ENCODE measurements around the gene EMILIN1.
"Not testable (repeated sequence)": the region's sequence is repeated elsewhere in the genome, so short reads cannot be mapped to it uniquely, and the experiment has no call there.

EMILIN1 gene

GRCh38 chr2:27119330-27119670, 40.9 kb downstream of the EMILIN1 start:
- DNase-seq, result not testable (repeated sequence)

- no peak for DNase-seq
Measured at GRCh38 chr2:27121906-27122305, 43.5 kb downstream of the EMILIN1 start.

- no peak for DNase-seq
Measured at GRCh38 chr2:27122791-27123190, 44.4 kb downstream of the EMILIN1 start.

- peak in 45 of 56 donors; percentile 6 to 81 (median 50) for DNase-seq
Measured at GRCh38 chr2:27123302-27124150, 45.1 kb downstream of the EMILIN1 start, which contains the start of gene ABHD1. ABHD1 (plus strand) TSS chr2:27123815; CDS start chr2:27123949, 134 bp downstream.

GRCh38 chr2:27125104-27125503, 46.7 kb downstream of the EMILIN1 start:
- no peak for DNase-seq

GRCh38 chr2:27126252-27126710, 47.9 kb downstream of the EMILIN1 start:
- no peak for DNase-seq

GRCh38 chr2:27127883-27128667, 49.7 kb downstream of the EMILIN1 start:
- no peak for DNase-seq

GRCh38 chr2:27128668-27129571, 50.5 kb downstream of the EMILIN1 start:
- no peak for DNase-seq

GRCh38 chr2:27130396-27130795, 52.0 kb downstream of the EMILIN1 start:
- no peak for DNase-seq

- DNase-seq, result no peak
Measured at GRCh38 chr2:27131429-27131828, 53.0 kb downstream of the EMILIN1 start.

GRCh38 chr2:27133195-27133875, 54.9 kb downstream of the EMILIN1 start:
- peak in 1 of 56 donors; percentile 29 for DNase-seq

- DNase-seq, result peak; percentile 74 to 98 (median 91)
Measured at GRCh38 chr2:27133905-27134780, 55.7 kb downstream of the EMILIN1 start, which contains the start of gene PREB. PREB (minus strand) TSS chr2:27134636; CDS start chr2:27134421, 215 bp downstream.

GRCh38 chr2:27134781-27135477, 56.5 kb downstream of the EMILIN1 start:
- DNase-seq, result no peak

- no peak for DNase-seq
Measured at GRCh38 chr2:27135478-27135955, 57.1 kb downstream of the EMILIN1 start.

Data from amygdala (tissue), 56 donors.